HCT116 (cell line): Measurements from ENCODE around the gene SUFU. TPM values are rescaled to one million over a fixed set of nuclear protein-coding genes. Genes with fewer than 3 reads are reported as not detected.

ENCODE experiments used
- ATAC-seq: fragments of 200-7000 bp; cut with Tn5 transposase; 2 replicates; pipeline ENCODE4 v1.9.1; 2020; ENCODE audit warnings: mild to moderate bottlenecking, moderate library complexity
- BruUV-seq: library from RNA; stranded (reverse); fragments of 400-500 nt; replicated peaks from 2 replicates; lab custom pipeline; 2021; lab: Mats Ljungman, UMichigan
- CTCF ChIA-PET: fragments of 300-600 bp; sonication (Branson Sonifier 250); formaldehyde crosslinking; loops from one replicate; lab custom pipeline; 2021; ENCODE audit warnings: antibody characterized with exemption; lab: Charles Lee
- POLR2A ChIA-PET: fragments of 300-600, 350-600 bp; sonication (Branson Sonifier 250); formaldehyde crosslinking; loops from one replicate; lab custom pipeline; 2021; ENCODE audit warnings: antibody characterized with exemption; lab: Charles Lee
- RAD21 ChIA-PET, 2 experiments: fragments of 300-600 bp; sonication (Branson Sonifier 250); formaldehyde crosslinking; loops; one replicate each; lab custom pipeline; 2023; ENCODE audit warnings: low total read pairs in 2 of 2; ENCODE audit not compliant: uncharacterized antibody in 2 of 2, unreplicated experiment in 2 of 2, low non-redundant PET in 1 of 2; lab: Charles Lee
- DNase-seq: peaks from one replicate; pipeline ENCODE4 v3.0.0-alpha.2; 2010; ENCODE audit warnings: low read depth, low spot score
- H2AFZ ChIP-seq: fragments of 200-600 bp; shearing (Covaris generic), sonication (generic); 2 replicates; pipeline ENCODE4 v1.6.1; 2017; ENCODE audit warnings: low read depth, mixed run types, mixed read lengths, antibody characterized with exemption, low read length; ENCODE audit not compliant: poor library complexity, severe bottlenecking
- H3K27ac ChIP-seq: 2 replicates; pipeline ENCODE4 v1.5.1; 2012; ENCODE audit warnings: low read depth, low read length
- H3K27me3 ChIP-seq: fragments of 200-600 bp; sonication (generic); 2 replicates; pipeline ENCODE4 v1.6.1; 2016; ENCODE audit warnings: mixed run types, low read length, mixed read lengths; ENCODE audit not compliant: insufficient read depth
- H3K36me3 ChIP-seq, 2 experiments: fragments of 200-500 bp in 1 of 2; fragments of 200-600 bp in 1 of 2; sonication (Bioruptor generic) in 1 of 2; sonication (generic) in 1 of 2; 2 replicates each; pipeline versions ENCODE4 v1.5.1 to v1.6.1; 2014 to 2016; ENCODE audit warnings: low read length in 2 of 2, inconsistent platforms in 1 of 2, mixed read lengths in 1 of 2, mixed run types in 1 of 2; ENCODE audit not compliant: insufficient read depth in 2 of 2, control insufficient read depth in 1 of 2
- H3K4me1 ChIP-seq, 2 experiments: fragments of 200-600 bp in 1 of 2; sonication (generic) in 1 of 2; 2 replicates each; pipeline versions ENCODE4 v1.5.1 to v1.6.1; 2012 to 2017; ENCODE audit warnings: low read length in 2 of 2, inconsistent platforms in 1 of 2, mild to moderate bottlenecking in 1 of 2, mixed read lengths in 1 of 2, mixed run types in 1 of 2, moderate library complexity in 1 of 2; ENCODE audit not compliant: insufficient read depth in 2 of 2, control insufficient read depth in 1 of 2
- H3K4me2 ChIP-seq: fragments of 200-600 bp; sonication (generic); 2 replicates; pipeline ENCODE4 v1.6.1; 2017; ENCODE audit warnings: mixed run types, low read length, mixed read lengths
- H3K4me3 ChIP-seq, 2 experiments: fragments of 200-600 bp in 1 of 2; sonication (generic) in 1 of 2; replicated peaks in 1 of 2; 2 replicates each; pipeline ENCODE4 v1.5.1; 2011 to 2016; ENCODE audit warnings: low read length in 2 of 2, control low read depth in 1 of 2, low read depth in 1 of 2, mild to moderate bottlenecking in 1 of 2, mixed read lengths in 1 of 2, mixed run types in 1 of 2
- H3K79me2 ChIP-seq: fragments of 200-600 bp; sonication (generic); 2 replicates; pipeline ENCODE4 v1.6.1; 2017; ENCODE audit warnings: mild to moderate bottlenecking, mixed run types, low read length, moderate library complexity, mixed read lengths; ENCODE audit not compliant: insufficient read depth
- H3K9ac ChIP-seq: fragments of 200-600 bp; sonication (generic); 2 replicates; pipeline ENCODE4 v1.6.1; 2016; ENCODE audit warnings: low read length, mixed read lengths
- H3K9me2 ChIP-seq: fragments of 200-600 bp; sonication (generic), shearing (Covaris generic); 2 replicates; pipeline ENCODE4 v1.6.1; 2017; ENCODE audit warnings: mixed run types, mild to moderate bottlenecking, moderate library complexity; ENCODE audit not compliant: insufficient read depth
- H3K9me3 ChIP-seq, 2 experiments: fragments of 200-500 bp in 1 of 2; fragments of 200-600 bp in 1 of 2; sonication (Bioruptor generic) in 1 of 2; sonication (generic) in 1 of 2; 2 replicates each; pipeline ENCODE4 v1.6.1; 2014 to 2017; ENCODE audit warnings: low read length in 2 of 2, mixed read lengths in 2 of 2, inconsistent platforms in 1 of 2, low read depth in 1 of 2, mild to moderate bottlenecking in 1 of 2, mixed run types in 1 of 2, moderate library complexity in 1 of 2; ENCODE audit not compliant: control insufficient read depth in 1 of 2, insufficient read depth in 1 of 2
- H4K20me1 ChIP-seq: fragments of 200-600 bp; sonication (generic), shearing (Covaris generic); 2 replicates; pipeline ENCODE4 v1.6.1; 2017; ENCODE audit warnings: mixed run types, mild to moderate bottlenecking, moderate library complexity; ENCODE audit not compliant: insufficient read depth
- CBX3 ChIP-seq: IDR thresholded peaks from 2 replicates; pipeline ENCODE4 v1.6.1; 2012; ENCODE audit warnings: low read depth
- POLR2AphosphoS5 ChIP-seq: IDR thresholded peaks from 2 replicates; pipeline ENCODE4 v1.6.1; 2011; ENCODE audit warnings: mild to moderate bottlenecking, low read depth, low read length, moderate library complexity
- TCF7L2 ChIP-seq: IDR thresholded peaks from 2 replicates; pipeline ENCODE4 v1.7.0; 2011; ENCODE audit warnings: borderline replicate concordance, inconsistent platforms; ENCODE audit not compliant: insufficient read depth, insufficient read length; ENCODE audit errors: extremely low read depth
- ZFX ChIP-seq: fragments of 450-650 bp; IDR thresholded peaks from 2 replicates; pipeline ENCODE4 v1.6.1; 2017
- ZNF274 ChIP-seq: fragments of 200-500 bp; sonication (Bioruptor generic); IDR thresholded peaks from 2 replicates; pipeline ENCODE4 v1.6.1; 2014; ENCODE audit warnings: mild to moderate bottlenecking, low read depth, low read length, inconsistent platforms
- intact Hi-C: fragments of 100-400 bp; cut with micrococcal nuclease; formaldehyde crosslinking; loops from 2 replicates; pipeline ENCODE4 v1.10.0; 2022
- total RNA-seq: library from RNA; stranded (reverse); gene quantifications from one replicate; pipeline ENCODE4 v1.2.1, GENCODE V29; 2021; ENCODE audit not compliant: unreplicated experiment
- TF ChIP-seq, protein P1 (sequence below): IDR thresholded peaks from 2 replicates; pipeline ENCODE4 v1.6.1; 2012

The SUFU gene
- total RNA-seq, 1 experiment from 2014 or later, result 18.8 TPM

DNA sequence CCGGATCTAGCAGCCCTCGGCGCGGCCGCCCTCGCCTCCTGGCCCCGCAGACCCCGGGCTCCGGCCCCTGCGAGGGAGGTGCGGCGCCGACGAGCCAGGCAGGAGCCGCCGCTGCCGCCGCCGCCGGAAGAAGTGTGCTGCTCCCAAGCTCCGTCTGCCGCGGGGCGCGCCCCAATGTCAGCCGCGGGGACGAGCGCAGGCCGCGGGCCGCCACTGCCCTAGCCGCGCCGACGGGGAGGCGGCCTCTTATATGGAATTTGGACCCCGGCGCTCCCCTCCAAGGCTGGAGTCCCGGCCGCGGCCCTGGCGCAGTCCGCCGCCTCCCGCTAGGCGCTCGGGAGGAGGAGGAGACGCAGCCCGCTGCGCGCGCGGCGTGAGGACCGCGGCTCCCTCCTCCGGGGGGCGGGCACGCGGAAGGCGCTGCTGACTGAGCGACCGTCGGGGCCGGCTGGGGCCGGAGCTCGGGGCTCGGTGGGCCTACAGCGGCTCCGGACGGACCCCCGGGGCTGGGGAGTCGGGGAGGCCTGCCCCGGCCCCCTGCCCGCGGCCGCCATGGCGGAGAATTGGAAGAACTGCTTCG lies 140.4 kb downstream of the SUFU start, which contains the start of gene TRIM8:
TSS of gene TRIM8 (plus strand) at position 414 of the 580 bp plus-strand sequence. CDS start at position 553, 139 bp downstream.
- Histone ChIP-seq H3K9me3 (no peaks in the 10 kb centered on the region), H3K27me3 (no peaks in the 10 kb centered on the region), H3K36me3 (peaks cover 2 to 12% of the 10 kb centered on the region in 2 experiments; a peak in 1 of 4 replicates), H3K4me3 (peak within 1 kb of the TSS; percentile 79 to 97), H3K79me2 (peaks cover 49% of the 10 kb centered on the region), H3K9me2 (no peaks in the 10 kb centered on the region), H4K20me1 (no peaks in the 10 kb centered on the region; the same call in 1 of the 2 replicates), H3K27ac (peak within 1 kb of the TSS; percentile 86), H3K4me2 (peak within 1 kb of the TSS; percentile 95), H3K4me1 (peaks cover 17 to 43% of the 10 kb centered on the region in 2 experiments), H2AFZ (no peak within 1 kb of the TSS), H3K9ac (peak within 1 kb of the TSS; percentile 67)
- ChIA-PET RAD21 (interaction anchor here (0.7 to 1.3 kb wide), 2 partner anchors 40 to 56 kb away, joined by 4 to 5 read pairs; no protein-coding TSS in a partner anchor), CTCF (interaction anchor here (1.0 to 2.8 kb wide), 6 partner anchors 26 to 141 kb away, joined by 3 to 13 read pairs (median 6); partner anchors contain the start of genes ACTR1A and SUFU), POLR2A (interaction anchor here (1.4 to 1.6 kb wide), 3 partner anchors 13 to 194 kb away, joined by 3 to 5 read pairs (median 3); no protein-coding TSS in a partner anchor)
- no peak for TF ChIP-seq TCF7L2
- no peak for TF ChIP-seq CBX3
- TF ChIP-seq ZNF274, result no peak
- TF ChIP-seq POLR2AphosphoS5, result no peak; the same call in 1 of the 2 replicates
- TF ChIP-seq, protein P1, sequence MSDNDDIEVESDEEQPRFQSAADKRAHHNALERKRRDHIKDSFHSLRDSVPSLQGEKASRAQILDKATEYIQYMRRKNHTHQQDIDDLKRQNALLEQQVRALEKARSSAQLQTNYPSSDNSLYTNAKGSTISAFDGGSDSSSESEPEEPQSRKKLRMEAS, result no peak
- peak; percentile 96 for TF ChIP-seq ZFX
- ATAC-seq, result peak; percentile 40
- intact Hi-C loops, result loop anchor here (2.0 to 5.0 kb wide), 2 partner anchors 71 to 1582 kb away; partner anchors contain the start of genes ARL3, KAZALD1 and SFXN2
- no TSS peak for BruUV-seq
- no peak for DNase-seq
